HG03565 (cell line): ENCODE measurements around the gene TBC1D26.
"Not testable (repeated sequence)": the region's sequence is repeated elsewhere in the genome, so short reads cannot be mapped to it uniquely, and the experiment has no call there.

Source experiments
- ATAC-seq: cut with Tn5 transposase; IDR thresholded peaks from one replicate; pipeline ENCODE4 v1.9.1; 2021; ENCODE audit warnings: mild to moderate bottlenecking, moderate library complexity; ENCODE audit not compliant: unreplicated experiment

TBC1D26 gene

GRCh38 chr17:15742921-15743320 is 10.8 kb downstream of the TBC1D26 start:
- ATAC-seq: no peak

DNA sequence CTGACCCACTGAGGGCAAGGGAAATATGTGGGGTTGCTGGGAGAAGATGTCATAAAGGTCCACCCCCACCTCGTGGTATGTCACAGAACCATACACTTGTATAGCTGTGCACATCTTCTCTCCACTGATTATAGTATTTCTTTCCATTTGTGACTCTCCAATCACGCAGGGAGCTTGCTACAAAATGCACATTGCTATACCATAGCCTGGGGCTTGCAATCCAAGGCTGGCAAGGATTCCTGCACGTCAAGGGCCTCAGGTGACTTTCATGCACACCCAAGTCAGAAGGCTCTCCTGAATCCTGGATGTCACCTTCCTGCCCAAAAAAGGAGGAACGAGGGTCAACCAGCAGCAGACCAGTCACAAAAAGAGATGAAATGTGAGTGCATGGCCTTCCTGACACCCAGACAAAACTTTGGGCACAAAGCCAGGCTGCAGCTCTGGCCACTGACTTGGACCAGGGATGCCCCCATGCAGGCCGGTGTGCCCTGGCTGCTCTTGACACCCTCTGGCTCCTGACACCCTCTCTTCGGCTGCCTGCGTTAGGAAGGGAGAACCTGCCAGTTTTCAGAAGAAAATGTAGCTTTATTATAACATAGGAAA is 12.1 kb downstream of the TBC1D26 start:
- no peak for ATAC-seq

GRCh38 chr17:15744885-15745284 is 12.8 kb downstream of the TBC1D26 start:
- ATAC-seq: no peak

- ATAC-seq: not testable (repeated sequence)
Measured at GRCh38 chr17:15749403-15749802, 17.3 kb downstream of the TBC1D26 start.

- not testable (repeated sequence) for ATAC-seq
Measured at GRCh38 chr17:15768865-15769533, 36.9 kb downstream of the TBC1D26 start.

DNA sequence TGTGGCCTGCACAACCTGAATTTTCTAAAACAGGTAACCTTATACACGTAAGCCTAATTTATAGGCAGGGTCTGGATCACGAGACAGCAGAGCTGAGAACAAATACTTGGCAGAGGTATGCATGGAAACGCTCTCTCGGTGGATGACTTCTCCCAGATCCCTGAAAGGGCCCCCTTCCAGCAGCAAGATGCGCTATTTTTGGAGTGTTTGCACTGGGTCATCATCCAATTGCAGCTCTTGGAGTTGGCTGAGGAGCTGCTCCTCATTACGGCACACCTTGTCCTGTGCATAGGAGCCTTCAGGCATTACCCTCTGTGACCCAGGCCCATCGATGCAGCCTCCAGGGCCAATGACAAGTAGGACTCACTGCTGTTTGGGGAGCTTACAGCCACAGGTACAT is 38.6 kb downstream of the TBC1D26 start:
- not testable (repeated sequence) for ATAC-seq

- ATAC-seq: no peak
Measured at GRCh38 chr17:15776871-15777270, 44.8 kb downstream of the TBC1D26 start.

- no peak for ATAC-seq
Measured at GRCh38 chr17:15777297-15777696, 45.2 kb downstream of the TBC1D26 start.

DNA sequence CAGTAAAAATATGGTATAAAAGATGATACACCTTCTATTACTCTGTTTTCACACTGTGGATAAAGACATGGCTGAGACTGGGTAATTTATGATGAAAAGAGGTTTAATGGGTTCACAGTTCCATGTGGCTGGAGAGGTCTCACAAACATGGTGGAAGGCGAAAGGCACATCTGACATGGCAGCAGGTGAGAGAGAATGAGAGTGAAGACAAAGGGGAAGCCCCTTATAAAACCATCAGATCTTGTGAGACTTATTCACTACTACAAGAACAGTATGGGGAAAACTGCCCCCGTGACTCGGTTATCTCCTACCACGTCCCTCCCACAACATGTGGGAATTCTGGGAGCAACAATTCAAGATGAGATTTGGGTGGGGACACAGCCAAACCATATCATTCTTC is 45.6 kb downstream of the TBC1D26 start:
- no peak for ATAC-seq

DNA sequence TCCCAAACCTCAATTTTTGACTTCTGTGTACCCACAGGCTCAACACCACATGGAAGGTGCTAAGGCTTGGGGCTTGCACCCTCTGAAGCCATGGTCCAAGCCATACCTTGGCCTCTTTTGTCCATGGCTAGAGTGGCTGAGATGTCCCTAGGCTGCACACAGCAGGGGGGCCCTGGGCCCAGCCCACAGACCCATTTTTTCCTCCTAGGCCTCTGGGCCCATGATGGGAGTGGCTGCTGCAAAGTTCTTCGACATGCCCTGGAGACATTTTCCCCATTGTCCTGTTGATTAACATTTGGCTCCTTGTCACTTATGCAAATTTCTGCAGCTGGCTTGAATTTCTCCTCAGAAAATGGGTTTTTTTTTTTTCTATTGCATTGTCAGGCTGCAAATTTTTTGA is 47.0 kb downstream of the TBC1D26 start:
- ATAC-seq: no peak

DNA sequence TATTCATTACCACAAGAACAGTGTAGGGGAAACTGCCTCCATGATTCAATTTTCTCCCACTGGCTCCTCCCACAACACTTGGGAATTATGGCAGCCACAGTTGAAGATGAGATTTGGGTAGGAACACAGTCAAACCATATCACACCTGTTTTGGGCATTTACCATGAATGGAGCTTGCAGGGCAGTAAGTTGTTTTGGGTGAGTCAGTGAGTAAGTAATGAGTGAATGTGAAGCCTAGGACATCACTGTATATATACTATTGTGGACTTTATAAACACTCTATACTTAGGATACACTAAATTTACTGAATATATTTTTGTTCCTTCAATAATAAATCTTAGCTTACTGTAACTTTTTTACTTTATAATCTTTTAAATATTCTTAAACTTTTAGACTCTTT is 48.1 kb downstream of the TBC1D26 start:
- ATAC-seq: no peak

DNA sequence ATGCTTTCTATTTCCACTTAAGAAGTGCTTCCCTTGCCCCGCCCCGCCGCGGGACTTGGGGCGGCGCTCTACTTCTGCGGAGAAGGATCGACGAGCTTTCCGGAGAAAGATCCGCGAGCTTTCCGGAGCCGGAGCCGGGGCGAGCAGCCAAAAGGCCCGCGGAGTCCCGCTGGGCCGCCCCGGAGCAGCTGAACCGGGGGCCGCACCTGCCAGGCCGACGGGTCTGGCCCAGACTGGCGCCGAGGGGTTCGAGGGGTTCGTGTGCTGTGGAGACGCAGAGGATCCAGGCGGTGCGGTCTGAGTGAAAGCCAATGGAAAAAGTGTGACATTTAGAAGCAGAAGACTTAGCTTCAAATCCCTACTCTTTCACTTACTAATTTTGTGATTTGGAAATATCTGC is 50.8 kb downstream of the TBC1D26 start:
- ATAC-seq: no peak

DNA sequence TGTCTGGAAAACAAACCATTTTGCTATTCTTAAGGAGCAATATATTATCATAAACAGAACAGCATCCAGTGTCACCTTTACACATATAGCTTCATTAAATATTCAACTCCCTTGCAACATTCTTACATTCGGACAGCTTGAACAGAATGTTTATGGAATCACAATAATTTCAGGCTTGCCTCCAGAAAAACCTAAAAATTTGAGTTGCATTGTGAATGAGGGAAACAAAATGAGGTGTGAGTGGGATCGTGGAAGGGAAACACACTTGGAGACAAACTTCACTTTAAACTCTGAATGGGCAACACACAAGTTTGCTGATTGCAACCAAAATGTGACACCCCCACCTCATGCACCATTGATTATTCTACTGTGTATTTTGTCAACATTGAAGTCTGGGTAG is 51.4 kb downstream of the TBC1D26 start:
- ATAC-seq: no peak

- not testable (repeated sequence) for ATAC-seq
Measured at GRCh38 chr17:15784351-15784750, 52.3 kb downstream of the TBC1D26 start.

- not testable (repeated sequence) for ATAC-seq
Measured at GRCh38 chr17:15787363-15788075, 55.4 kb downstream of the TBC1D26 start.

DNA sequence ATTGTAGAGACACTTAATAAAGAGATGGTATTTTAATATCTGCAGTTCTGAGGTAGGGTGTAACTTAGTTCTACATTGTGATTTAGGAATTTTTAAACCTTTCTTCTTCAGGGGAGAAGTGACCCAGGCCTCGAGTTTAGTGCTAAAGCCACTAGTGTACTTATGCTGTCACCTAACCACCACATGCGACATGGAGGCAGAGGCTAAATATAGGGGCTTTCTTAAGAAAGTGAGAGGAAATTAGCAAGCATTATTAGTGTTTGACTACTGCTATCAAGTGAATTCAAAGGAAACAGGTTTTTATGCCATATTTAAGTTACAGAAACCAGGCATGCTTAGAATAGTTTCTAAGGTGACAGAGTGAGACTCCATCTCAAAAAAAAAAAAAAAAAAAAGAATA is 56.3 kb downstream of the TBC1D26 start:
- not testable (repeated sequence) for ATAC-seq
